WI38 (cell line): ENCODE measurements around the gene KRT77.

Source experiments
- H3K4me3 ChIP-seq: 2 replicates; pipeline ENCODE4 v1.5.1; 2011; ENCODE audit warnings: low read depth, mild to moderate bottlenecking, control low read depth, low read length
- TF ChIP-seq, protein P1 (sequence below): IDR thresholded peaks from 2 replicates; pipeline ENCODE4 v1.5.1; 2012; ENCODE audit warnings: low read depth, mild to moderate bottlenecking, control low read depth, low read length

The KRT77 gene

DNA sequence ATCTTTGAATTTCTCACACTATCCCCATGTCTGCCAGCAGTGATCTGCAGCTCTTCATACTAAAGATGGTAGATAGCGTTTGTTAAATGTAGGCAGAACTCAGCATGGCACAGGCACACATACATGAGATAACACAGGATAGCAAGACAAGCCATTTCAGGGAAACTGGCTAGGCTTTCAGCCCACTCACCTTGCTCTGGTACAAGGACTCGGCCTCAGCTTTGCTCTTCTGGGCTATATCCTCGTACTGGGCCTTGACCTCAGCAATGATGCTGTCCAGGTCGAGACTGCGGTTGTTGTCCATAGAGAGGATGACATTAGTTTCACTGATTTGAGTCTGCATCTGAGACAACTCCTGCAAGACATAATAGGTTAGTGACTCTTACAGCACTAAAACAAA, 26.2 kb downstream of the KRT77 start:
- TF ChIP-seq, protein P1, sequence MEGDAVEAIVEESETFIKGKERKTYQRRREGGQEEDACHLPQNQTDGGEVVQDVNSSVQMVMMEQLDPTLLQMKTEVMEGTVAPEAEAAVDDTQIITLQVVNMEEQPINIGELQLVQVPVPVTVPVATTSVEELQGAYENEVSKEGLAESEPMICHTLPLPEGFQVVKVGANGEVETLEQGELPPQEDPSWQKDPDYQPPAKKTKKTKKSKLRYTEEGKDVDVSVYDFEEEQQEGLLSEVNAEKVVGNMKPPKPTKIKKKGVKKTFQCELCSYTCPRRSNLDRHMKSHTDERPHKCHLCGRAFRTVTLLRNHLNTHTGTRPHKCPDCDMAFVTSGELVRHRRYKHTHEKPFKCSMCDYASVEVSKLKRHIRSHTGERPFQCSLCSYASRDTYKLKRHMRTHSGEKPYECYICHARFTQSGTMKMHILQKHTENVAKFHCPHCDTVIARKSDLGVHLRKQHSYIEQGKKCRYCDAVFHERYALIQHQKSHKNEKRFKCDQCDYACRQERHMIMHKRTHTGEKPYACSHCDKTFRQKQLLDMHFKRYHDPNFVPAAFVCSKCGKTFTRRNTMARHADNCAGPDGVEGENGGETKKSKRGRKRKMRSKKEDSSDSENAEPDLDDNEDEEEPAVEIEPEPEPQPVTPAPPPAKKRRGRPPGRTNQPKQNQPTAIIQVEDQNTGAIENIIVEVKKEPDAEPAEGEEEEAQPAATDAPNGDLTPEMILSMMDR: no peak
- H3K4me3 ChIP-seq: no peak overlapping the region

DNA sequence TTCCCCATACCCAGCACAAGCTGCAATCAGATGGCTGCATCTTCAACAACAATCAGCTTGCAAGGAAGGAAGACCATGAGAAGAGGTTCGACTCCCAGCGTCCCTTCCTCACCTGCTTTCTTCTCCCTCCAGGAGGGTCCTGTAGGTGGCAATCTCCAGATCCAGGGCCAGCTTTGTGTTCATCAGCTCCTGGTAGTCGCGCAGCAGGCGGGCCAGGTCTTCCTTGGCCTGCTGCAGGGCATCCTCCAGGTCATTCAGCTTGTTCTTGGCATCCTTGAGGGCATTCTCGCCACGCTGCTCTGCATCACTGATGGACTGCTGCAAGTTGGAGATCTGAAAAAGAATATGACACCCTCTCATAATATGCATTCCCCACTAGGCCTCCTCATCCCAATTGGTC, 27.2 kb downstream of the KRT77 start:
- TF ChIP-seq, protein P1: no peak
- no peak overlapping the region for H3K4me3 ChIP-seq

DNA sequence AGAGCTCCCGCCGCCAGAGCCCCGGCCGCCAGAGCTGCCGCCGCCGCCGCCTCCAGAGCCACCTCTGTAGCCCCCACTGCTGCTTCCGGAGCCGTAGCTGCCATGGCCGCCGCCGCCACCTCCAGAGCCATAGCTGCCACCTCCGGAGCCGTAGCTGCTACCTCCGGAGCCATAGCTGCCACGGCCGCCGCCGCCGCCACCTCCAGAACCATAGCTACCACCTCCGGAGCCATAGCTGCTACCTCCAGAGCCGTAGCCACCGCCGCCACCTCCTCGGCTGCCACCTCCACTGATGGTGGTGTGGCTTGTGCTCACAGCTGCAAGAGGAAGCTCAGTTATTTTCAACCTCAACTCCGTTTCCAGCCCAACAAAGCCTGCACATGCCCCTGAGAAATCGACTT, 28.0 kb downstream of the KRT77 start:
- TF ChIP-seq, protein P1: no peak
- H3K4me3 ChIP-seq: no peak overlapping the region

DNA sequence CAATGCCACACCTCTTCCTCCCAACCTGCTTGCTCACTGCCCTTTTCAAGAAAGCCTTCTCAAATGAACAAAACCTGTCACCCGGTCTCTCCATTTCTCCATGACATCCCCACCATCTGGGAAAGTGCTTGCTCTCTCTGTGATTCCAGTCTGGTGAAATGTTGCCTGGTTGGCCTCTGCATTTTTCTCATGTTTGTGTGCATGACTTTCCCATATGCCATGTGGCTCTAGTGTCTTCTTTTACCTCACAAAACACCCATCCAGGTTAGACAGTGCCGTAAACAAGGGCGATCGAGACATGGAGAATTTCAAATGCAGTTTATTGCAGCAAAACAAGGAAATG, 28.9 kb downstream of the KRT77 start:
- no peak overlapping the region for H3K4me3 ChIP-seq
- TF ChIP-seq, protein P1: no peak

DNA sequence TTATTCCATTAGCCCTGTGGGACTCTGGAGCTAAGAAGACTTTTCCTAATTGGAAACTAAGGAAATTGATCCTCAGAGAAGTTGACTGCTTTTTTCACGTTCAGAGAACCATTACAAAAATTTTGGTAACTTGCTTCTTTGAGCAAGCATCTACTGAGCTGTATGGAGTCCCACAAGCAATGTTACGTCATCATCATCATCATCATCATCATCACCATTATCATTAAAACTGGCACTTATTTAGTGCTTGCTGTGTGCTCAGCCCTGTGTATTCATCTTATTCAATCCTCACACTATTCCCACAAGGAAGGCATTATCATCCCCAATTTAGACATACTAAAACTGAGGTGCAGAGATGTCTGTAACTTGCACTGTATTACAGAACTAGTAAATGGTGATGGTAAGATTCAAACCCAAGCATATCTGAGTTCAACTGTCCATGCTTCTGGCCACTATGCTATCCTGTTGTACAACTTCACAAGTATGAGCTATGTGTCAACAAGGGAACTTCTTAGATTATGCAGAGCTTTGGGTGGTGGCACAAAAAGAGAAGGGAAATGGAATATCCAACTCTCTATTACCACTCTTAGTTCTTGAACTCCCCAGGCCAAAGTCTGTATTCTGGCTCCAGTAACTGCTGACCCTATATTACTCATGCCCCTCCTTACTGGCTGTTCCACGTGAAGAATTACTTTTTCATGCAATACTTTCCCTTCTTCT, 29.5 kb downstream of the KRT77 start:
- TF ChIP-seq, protein P1: no peak
- H3K4me3 ChIP-seq: no peak overlapping the region

DNA sequence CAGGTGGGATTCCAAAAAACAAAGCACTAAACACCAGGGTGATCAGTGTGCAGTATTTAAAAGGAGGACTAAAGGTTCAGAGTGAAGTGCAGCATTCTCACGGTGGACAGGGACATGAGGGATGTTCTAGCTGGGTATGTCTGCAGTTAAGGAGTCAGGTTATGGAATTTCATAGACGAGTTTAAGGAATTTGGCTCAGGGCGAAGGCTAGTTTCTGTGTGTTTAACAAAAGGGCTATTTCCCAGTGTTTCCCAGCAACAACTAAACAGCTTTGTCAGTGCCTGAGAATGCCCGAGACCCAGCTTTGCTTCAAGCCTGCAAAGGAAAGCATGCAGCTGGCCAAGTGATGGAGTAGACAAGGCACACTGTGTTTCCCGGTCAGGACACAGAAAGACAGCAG, 30.1 kb downstream of the KRT77 start:
- no peak overlapping the region for H3K4me3 ChIP-seq
- TF ChIP-seq, protein P1: no peak

DNA sequence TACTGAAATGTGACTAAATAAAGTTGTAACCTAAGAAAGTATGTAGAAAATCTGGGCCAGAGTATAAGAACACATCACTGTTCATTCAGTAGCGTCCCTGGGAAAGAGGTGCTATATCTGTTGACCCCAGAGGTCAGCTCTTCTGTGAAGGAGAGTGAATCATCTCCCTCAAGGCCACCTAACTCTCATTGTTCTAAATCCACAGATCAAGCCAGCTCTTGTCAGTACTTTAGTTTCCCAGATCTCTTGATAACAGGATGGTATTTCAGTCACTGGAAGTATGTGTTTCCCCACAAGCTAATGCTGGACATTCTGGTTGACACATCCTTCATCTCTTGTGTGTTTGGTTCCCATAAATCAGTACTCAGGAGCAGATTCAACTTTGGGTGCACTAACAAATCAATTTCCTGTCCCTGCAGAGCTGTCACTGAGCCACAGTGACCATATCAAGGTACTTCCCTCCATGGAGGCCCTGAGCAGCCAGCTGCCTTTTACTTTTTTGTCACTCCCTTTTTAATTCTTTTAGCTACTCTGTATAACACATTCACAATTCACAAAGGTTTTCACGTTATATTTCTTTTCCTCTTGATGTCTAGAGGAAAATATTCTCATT, 30.9 kb downstream of the KRT77 start:
- TF ChIP-seq, protein P1: no peak
- H3K4me3 ChIP-seq: no peak overlapping the region
